Stimulated activated CD4-positive, alpha-beta T cell treated with anti-CD3 and anti-CD28 coated beads, Interleukin-12 subunit alpha, Interleukin-12 subunit beta, amount 100 ng/mL, for 24 hours (primary cell): Measurements from ENCODE around the gene PPM1L.

Experiments
- DNase-seq, 2 experiments: peaks; one replicate each; pipeline ENCODE4 v3.0.0-alpha.2; 2020; ENCODE audit warnings: low read depth in 2 of 2

PPM1L gene

GRCh38 chr3:160808838-160809237, 52.8 kb downstream of the PPM1L start:
- DNase-seq: no peak

- no peak for DNase-seq
Observed at GRCh38 chr3:160809453-160809852, 53.4 kb downstream of the PPM1L start.

- no peak for DNase-seq
Observed at GRCh38 chr3:160810362-160811236, 54.6 kb downstream of the PPM1L start.

- no peak for DNase-seq
Observed at GRCh38 chr3:160811237-160811548, 55.2 kb downstream of the PPM1L start.

GRCh38 chr3:160812304-160812703, 56.3 kb downstream of the PPM1L start:
- DNase-seq: no peak

- DNase-seq: no peak
Observed at GRCh38 chr3:160815280-160815679, 59.2 kb downstream of the PPM1L start.

GRCh38 chr3:160820022-160820421, 64.0 kb downstream of the PPM1L start:
- no peak for DNase-seq

GRCh38 chr3:160820430-160820829, 64.4 kb downstream of the PPM1L start:
- DNase-seq: no peak

GRCh38 chr3:160822936-160823335, 66.9 kb downstream of the PPM1L start:
- DNase-seq: no peak

GRCh38 chr3:160825311-160825800, 69.3 kb downstream of the PPM1L start:
- no peak for DNase-seq

- no peak for DNase-seq
Observed at GRCh38 chr3:160826408-160826807, 70.4 kb downstream of the PPM1L start.

GRCh38 chr3:160826991-160827390, 71.0 kb downstream of the PPM1L start:
- DNase-seq: no peak

GRCh38 chr3:160827516-160827915, 71.5 kb downstream of the PPM1L start:
- no peak for DNase-seq

GRCh38 chr3:160828880-160829279, 72.8 kb downstream of the PPM1L start:
- no peak for DNase-seq

GRCh38 chr3:160829486-160830009, 73.5 kb downstream of the PPM1L start:
- no peak for DNase-seq

- no peak for DNase-seq
Observed at GRCh38 chr3:160830796-160831195, 74.8 kb downstream of the PPM1L start.

- no peak for DNase-seq
Observed at GRCh38 chr3:160831401-160831800, 75.4 kb downstream of the PPM1L start.

- no peak for DNase-seq
Observed at GRCh38 chr3:160837394-160837980, 81.5 kb downstream of the PPM1L start.

- DNase-seq: no peak
Observed at GRCh38 chr3:160840590-160840989, 84.6 kb downstream of the PPM1L start.

- no peak for DNase-seq
Observed at GRCh38 chr3:160841455-160841854, 85.4 kb downstream of the PPM1L start.

- no peak for DNase-seq
Observed at GRCh38 chr3:160842021-160843005, 86.3 kb downstream of the PPM1L start.
